Loucy (cell line): ENCODE measurements around the gene PRCD.
A peak's percentile ranks its signal among the peaks of the same experiment; 100 is the strongest.

Source experiments
- H2AFZ ChIP-seq: fragments of 200-600 bp; sonication (generic); 2 replicates; pipeline ENCODE4 v1.6.0; 2016; ENCODE audit warnings: antibody characterized with exemption, mild to moderate bottlenecking, low read length, moderate library complexity
- H3F3A ChIP-seq: fragments of 200-600 bp; 2 replicates; pipeline ENCODE4 v1.6.0; 2016; ENCODE audit warnings: antibody characterized with exemption, low read depth, mild to moderate bottlenecking
- H3K27me3 ChIP-seq: fragments of 200-600 bp; sonication (generic); 2 replicates; pipeline ENCODE4 v1.6.1; 2014; ENCODE audit warnings: low read length, mild to moderate bottlenecking; ENCODE audit not compliant: insufficient read depth, poor library complexity, severe bottlenecking
- H3K36me3 ChIP-seq: fragments of 200-600 bp; sonication (generic); 2 replicates; pipeline ENCODE4 v1.6.1; 2016; ENCODE audit warnings: low read length; ENCODE audit not compliant: insufficient read depth
- H3K4me1 ChIP-seq: fragments of 200-600 bp; sonication (generic); 2 replicates; pipeline ENCODE4 v1.5.1; 2014; ENCODE audit warnings: low read length, mild to moderate bottlenecking; ENCODE audit not compliant: insufficient read depth, poor library complexity, severe bottlenecking
- H3K4me2 ChIP-seq: fragments of 200-600 bp; sonication (generic); 2 replicates; pipeline ENCODE4 v1.6.0; 2014; ENCODE audit warnings: antibody characterized with exemption, low read length, low read depth, mild to moderate bottlenecking; ENCODE audit not compliant: poor library complexity, severe bottlenecking
- H3K4me3 ChIP-seq: fragments of 200-600 bp; sonication (generic); 2 replicates; pipeline ENCODE4 v1.5.1; 2014; ENCODE audit warnings: low read length, mild to moderate bottlenecking, mixed read lengths; ENCODE audit not compliant: poor library complexity, severe bottlenecking
- H3K79me2 ChIP-seq: fragments of 200-600 bp; sonication (generic); 2 replicates; pipeline ENCODE4 v1.6.1; 2014; ENCODE audit warnings: low read length; ENCODE audit not compliant: insufficient read depth
- H3K9ac ChIP-seq: fragments of 200-600 bp; sonication (generic); 2 replicates; pipeline ENCODE4 v1.6.0; 2014; ENCODE audit warnings: mild to moderate bottlenecking, low read depth, low read length, moderate library complexity; ENCODE audit not compliant: poor library complexity, severe bottlenecking
- H3K9me2 ChIP-seq: fragments of 200-600 bp; sonication (generic); replicated peaks from 2 replicates; pipeline ENCODE4 v1.6.1; 2016; ENCODE audit warnings: low read depth, low read length, mixed read lengths
- H3K9me3 ChIP-seq: fragments of 200-600 bp; sonication (generic); 2 replicates; pipeline ENCODE4 v1.6.1; 2014; ENCODE audit warnings: mild to moderate bottlenecking, antibody characterized with exemption, low read length, low read depth; ENCODE audit not compliant: insufficient read depth
- H4K20me1 ChIP-seq: fragments of 200-600 bp; sonication (generic); 2 replicates; pipeline ENCODE4 v1.6.0; 2014; ENCODE audit warnings: antibody characterized with exemption, low read length, mild to moderate bottlenecking; ENCODE audit not compliant: insufficient read depth, poor library complexity, severe bottlenecking
- EZH2phosphoT487 ChIP-seq: fragments of 200-600 bp; IDR thresholded peaks from 2 replicates; pipeline ENCODE4 v1.6.1; 2018; ENCODE audit warnings: antibody characterized with exemption, mild to moderate bottlenecking, moderate library complexity, borderline replicate concordance
- TF ChIP-seq, protein P1 (sequence below): fragments of 200-600 bp; sonication (generic); conservative IDR thresholded peaks from 2 replicates; pipeline ENCODE4 v1.5.1; 2014; ENCODE audit warnings: mild to moderate bottlenecking, antibody characterized with exemption, low read length

Gene PRCD

DNA sequence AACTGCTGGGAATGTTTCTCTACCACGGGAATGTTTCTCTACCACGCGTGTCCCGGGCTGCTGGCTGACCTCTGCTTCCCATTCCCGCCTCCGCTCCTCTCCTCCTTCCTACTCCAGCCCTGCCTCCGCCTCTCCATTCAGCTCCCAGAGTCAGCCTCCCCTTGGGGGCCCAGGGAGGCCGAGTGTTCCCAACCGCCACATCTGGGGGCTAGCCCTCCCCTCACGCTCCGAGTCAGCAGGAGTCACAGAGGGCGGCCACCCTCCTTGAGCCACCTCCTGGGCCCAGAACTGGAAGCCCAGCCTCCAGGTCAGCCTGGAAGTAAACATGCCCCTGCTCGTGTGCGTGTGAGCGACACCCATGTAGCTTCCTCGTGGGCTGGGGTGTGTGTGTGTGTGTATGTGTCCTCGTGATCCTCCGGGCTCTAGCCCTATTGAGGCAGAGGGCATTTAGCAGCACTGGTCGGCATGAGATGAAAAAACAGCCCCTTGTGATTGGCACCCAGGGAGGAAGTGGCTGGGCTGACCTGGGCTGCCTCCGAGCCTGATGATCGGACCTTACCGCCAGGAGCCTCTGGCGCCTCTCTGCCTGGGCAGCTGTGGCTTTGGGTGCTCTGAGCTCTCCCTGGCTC, 9.6 kb upstream of the PRCD start:
- peak overlapping the region; percentile 93 for H3K4me3 ChIP-seq
- no peaks in the 10 kb centered on the region for H3K36me3 ChIP-seq
- H3K4me2 ChIP-seq: peak overlapping the region; percentile 96
- no peak overlapping the region for H2AFZ ChIP-seq
- no peaks in the 10 kb centered on the region for H4K20me1 ChIP-seq
- peak overlapping the region; percentile 99 for H3K9ac ChIP-seq
- peaks cover 48% of the 10 kb centered on the region for H3K4me1 ChIP-seq
- H3K9me3 ChIP-seq: no peaks in the 10 kb centered on the region
- peaks cover 4% of the 10 kb centered on the region; the same call in 1 of the 2 replicates for H3F3A ChIP-seq
- no peak for TF ChIP-seq EZH2phosphoT487
- TF ChIP-seq, protein P1, sequence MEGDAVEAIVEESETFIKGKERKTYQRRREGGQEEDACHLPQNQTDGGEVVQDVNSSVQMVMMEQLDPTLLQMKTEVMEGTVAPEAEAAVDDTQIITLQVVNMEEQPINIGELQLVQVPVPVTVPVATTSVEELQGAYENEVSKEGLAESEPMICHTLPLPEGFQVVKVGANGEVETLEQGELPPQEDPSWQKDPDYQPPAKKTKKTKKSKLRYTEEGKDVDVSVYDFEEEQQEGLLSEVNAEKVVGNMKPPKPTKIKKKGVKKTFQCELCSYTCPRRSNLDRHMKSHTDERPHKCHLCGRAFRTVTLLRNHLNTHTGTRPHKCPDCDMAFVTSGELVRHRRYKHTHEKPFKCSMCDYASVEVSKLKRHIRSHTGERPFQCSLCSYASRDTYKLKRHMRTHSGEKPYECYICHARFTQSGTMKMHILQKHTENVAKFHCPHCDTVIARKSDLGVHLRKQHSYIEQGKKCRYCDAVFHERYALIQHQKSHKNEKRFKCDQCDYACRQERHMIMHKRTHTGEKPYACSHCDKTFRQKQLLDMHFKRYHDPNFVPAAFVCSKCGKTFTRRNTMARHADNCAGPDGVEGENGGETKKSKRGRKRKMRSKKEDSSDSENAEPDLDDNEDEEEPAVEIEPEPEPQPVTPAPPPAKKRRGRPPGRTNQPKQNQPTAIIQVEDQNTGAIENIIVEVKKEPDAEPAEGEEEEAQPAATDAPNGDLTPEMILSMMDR: no peak
- H3K9me2 ChIP-seq: no peaks in the 10 kb centered on the region
- peaks cover 36% of the 10 kb centered on the region for H3K79me2 ChIP-seq
- H3K27me3 ChIP-seq: no peaks in the 10 kb centered on the region

DNA sequence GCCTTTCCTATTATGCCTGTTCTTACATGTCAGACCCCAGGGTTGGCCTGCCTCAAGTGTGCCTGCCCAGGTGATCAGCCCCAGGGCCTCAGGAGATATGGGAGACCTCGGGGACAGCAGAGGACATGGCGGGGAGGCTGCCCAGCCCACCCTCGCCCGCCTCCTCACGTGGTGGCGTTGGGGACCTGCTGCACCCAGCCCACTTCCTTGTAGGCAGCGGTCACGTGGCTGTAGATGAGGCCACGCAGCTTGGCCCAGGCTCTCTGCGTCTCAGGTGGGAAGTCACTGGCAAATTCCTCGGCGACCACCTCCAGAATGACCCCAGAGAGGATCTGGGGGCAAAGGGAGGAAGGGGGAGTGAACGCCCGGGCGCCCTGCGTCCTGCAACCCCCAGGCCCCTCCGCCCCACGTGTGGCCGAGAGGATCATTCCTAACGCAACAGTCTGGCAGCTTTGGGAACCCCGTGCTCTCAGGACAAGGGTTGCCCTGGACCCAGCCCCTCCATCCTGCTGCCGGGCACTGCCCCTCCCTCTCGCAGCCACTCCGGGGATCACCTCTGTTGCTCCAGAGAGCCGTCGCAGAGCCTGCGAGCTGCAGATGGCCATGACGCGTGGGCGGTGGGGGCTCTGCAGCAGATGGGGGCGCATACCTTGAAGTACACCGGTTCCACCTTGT, 8.9 kb upstream of the PRCD start:
- no peaks in the 10 kb centered on the region for H3K36me3 ChIP-seq
- TF ChIP-seq, protein P1: no peak
- no peak for TF ChIP-seq EZH2phosphoT487
- no peaks in the 10 kb centered on the region for H3K9me3 ChIP-seq
- peaks cover 51% of the 10 kb centered on the region for H3K4me1 ChIP-seq
- no peaks in the 10 kb centered on the region for H4K20me1 ChIP-seq
- peak overlapping the region; percentile 96 for H3K4me2 ChIP-seq
- peaks cover 36% of the 10 kb centered on the region for H3K79me2 ChIP-seq
- no peak overlapping the region for H3K4me3 ChIP-seq
- H3K27me3 ChIP-seq: no peaks in the 10 kb centered on the region
- H3K9me2 ChIP-seq: no peaks in the 10 kb centered on the region
- peaks cover 4% of the 10 kb centered on the region; the same call in 1 of the 2 replicates for H3F3A ChIP-seq
- peak overlapping the region; percentile 99 for H3K9ac ChIP-seq
- H2AFZ ChIP-seq: no peak overlapping the region

- H3F3A ChIP-seq: peaks cover 4% of the 10 kb centered on the region; the same call in 1 of the 2 replicates
- no peaks in the 10 kb centered on the region for H4K20me1 ChIP-seq
- no peak overlapping the region for H3K4me3 ChIP-seq
- no peak overlapping the region for H3K9ac ChIP-seq
- no peaks in the 10 kb centered on the region for H3K36me3 ChIP-seq
- H3K27me3 ChIP-seq: no peaks in the 10 kb centered on the region
- H2AFZ ChIP-seq: no peak overlapping the region
- no peaks in the 10 kb centered on the region for H3K9me2 ChIP-seq
- no peak for TF ChIP-seq EZH2phosphoT487
- TF ChIP-seq, protein P1: no peak
- no peak overlapping the region for H3K4me2 ChIP-seq
- H3K79me2 ChIP-seq: peaks cover 36% of the 10 kb centered on the region
- peaks cover 51% of the 10 kb centered on the region for H3K4me1 ChIP-seq
- H3K9me3 ChIP-seq: no peaks in the 10 kb centered on the region
Observed at GRCh38 chr17:76531486-76532038, 8.3 kb upstream of the PRCD start.
